PC-3 (cell line): ENCODE measurements around the gene KRTAP12-2. TPM values are rescaled to one million over a fixed set of nuclear protein-coding genes. Genes with fewer than 3 reads are reported as not detected.
"Not testable (repeated sequence)": the region's sequence is repeated elsewhere in the genome, so short reads cannot be mapped to it uniquely, and the experiment has no call there.

Experiments
- ATAC-seq: fragments of 200-7000 bp; cut with Tn5 transposase; 2 replicates; pipeline ENCODE4 v1.9.1; 2020; ENCODE audit warnings: mild to moderate bottlenecking, moderate library complexity
- BruUV-seq: library from RNA; stranded (reverse); fragments of 400-500 nt; replicated peaks from 2 replicates; lab custom pipeline; 2021; lab: Mats Ljungman, UMichigan
- CTCF ChIA-PET: fragments of 300-600 bp; sonication (Branson Sonifier 250); formaldehyde crosslinking; loops from one replicate; lab custom pipeline; 2022; ENCODE audit warnings: antibody characterized with exemption; lab: Charles Lee
- POLR2A ChIA-PET: fragments of 300-600 bp; sonication (Branson Sonifier 250); formaldehyde crosslinking; loops from one replicate; lab custom pipeline; 2022; ENCODE audit warnings: antibody characterized with exemption; ENCODE audit not compliant: unreplicated experiment; lab: Charles Lee
- DNase-seq: peaks from one replicate; pipeline ENCODE4 v3.0.0-alpha.2; 2015
- H2AFZ ChIP-seq: fragments of 300-600 bp; sonication (generic); 2 replicates; pipeline ENCODE4 v1.6.0; 2016; ENCODE audit warnings: antibody characterized with exemption, low read length
- H3F3A ChIP-seq: fragments of 300-600 bp; sonication (generic); one replicate; pipeline ENCODE4 v1.6.0; 2017; ENCODE audit warnings: antibody characterized with exemption, low read length, control low read depth, mild to moderate bottlenecking; ENCODE audit not compliant: unreplicated experiment
- H3K27ac ChIP-seq: fragments of 300-600 bp; sonication (generic); 2 replicates; pipeline ENCODE4 v1.5.1; 2016; ENCODE audit warnings: mild to moderate bottlenecking, low read length
- H3K27me3 ChIP-seq: fragments of 300-600 bp; sonication (generic); 2 replicates; pipeline ENCODE4 v1.6.1; 2016; ENCODE audit warnings: low read length, mixed read lengths
- H3K36me3 ChIP-seq: fragments of 300-600 bp; sonication (generic); 2 replicates; pipeline ENCODE4 v1.6.1; 2016; ENCODE audit warnings: low read depth, mixed run types, low read length, mixed read lengths
- H3K4me1 ChIP-seq: fragments of 300-600 bp; sonication (generic); 2 replicates; pipeline ENCODE4 v1.5.1; 2016; ENCODE audit warnings: low read length; ENCODE audit not compliant: insufficient read depth
- H3K4me2 ChIP-seq: fragments of 300-600 bp; sonication (generic); 2 replicates; pipeline ENCODE4 v1.6.0; 2016; ENCODE audit warnings: low read length
- H3K4me3 ChIP-seq: fragments of 300-600 bp; sonication (generic); 2 replicates; pipeline ENCODE4 v1.5.1; 2016; ENCODE audit warnings: mild to moderate bottlenecking, low read length, mixed read lengths
- H3K79me2 ChIP-seq: fragments of 300-600 bp; sonication (generic); 2 replicates; pipeline ENCODE4 v1.6.1; 2017; ENCODE audit warnings: low read length, mixed read lengths
- H3K9ac ChIP-seq: fragments of 300-600 bp; sonication (generic); 2 replicates; pipeline ENCODE4 v1.6.0; 2016; ENCODE audit warnings: mild to moderate bottlenecking, low read length
- H3K9me2 ChIP-seq: fragments of 300-600 bp; sonication (generic); replicated peaks from 2 replicates; pipeline ENCODE4 v1.6.1; 2016; ENCODE audit warnings: mixed run types, low read length, mixed read lengths
- H3K9me3 ChIP-seq: fragments of 300-600 bp; sonication (generic); 2 replicates; pipeline ENCODE4 v1.6.1; 2016; ENCODE audit warnings: low read length, mixed read lengths
- H4K20me1 ChIP-seq: fragments of 300-600 bp; sonication (generic); 2 replicates; pipeline ENCODE4 v1.6.1; 2016; ENCODE audit warnings: low read length, mixed read lengths
- EZH2 ChIP-seq: fragments of 300-600 bp; sonication (generic); IDR thresholded peaks from one replicate; pipeline ENCODE4 v1.6.1; 2017; ENCODE audit warnings: antibody characterized with exemption, mild to moderate bottlenecking, low read length; ENCODE audit not compliant: unreplicated experiment
- EZH2phosphoT487 ChIP-seq: fragments of 300-600 bp; sonication (generic); IDR thresholded peaks from 2 replicates; pipeline ENCODE4 v1.6.1; 2018; ENCODE audit warnings: mild to moderate bottlenecking, antibody characterized with exemption, low read length, borderline replicate concordance
- intact Hi-C: fragments of 100-400 bp; cut with micrococcal nuclease; formaldehyde crosslinking; loops from 2 replicates; pipeline ENCODE4 v1.9.0; 2023
- total RNA-seq: library from RNA; depleted of rRNA; stranded (reverse); fragments of >200 nt; gene quantifications from 2 replicates; pipeline ENCODE4 v1.2.3, GENCODE V29; 2014
- TF ChIP-seq, protein P1 (sequence below): fragments of 300-600 bp; sonication (generic); conservative IDR thresholded peaks from 2 replicates; pipeline ENCODE4 v1.5.1; 2017; ENCODE audit warnings: antibody characterized with exemption, low read depth, mild to moderate bottlenecking, low read length

The KRTAP12-2 gene
- total RNA-seq, 1 experiment from 2014 or later, result not detected

DNA sequence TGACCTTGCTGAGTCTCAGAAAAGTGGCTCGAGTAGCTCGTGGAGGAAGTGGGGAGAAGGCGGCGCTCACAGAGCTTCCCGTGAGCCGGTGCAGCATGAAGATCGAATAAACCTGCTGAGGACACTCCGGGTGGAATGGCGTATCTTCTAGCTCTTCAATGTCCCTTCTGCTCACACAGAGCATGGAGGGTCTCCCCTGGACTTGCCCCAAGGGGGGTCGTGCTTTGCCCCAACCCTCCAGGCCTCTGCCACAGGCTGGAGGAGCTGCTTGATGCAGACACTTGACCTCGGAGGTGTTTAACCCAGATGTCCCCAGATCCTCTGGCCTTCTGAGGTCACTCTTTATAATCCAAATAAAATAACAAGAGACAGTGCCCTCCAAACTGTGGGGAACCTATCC lies 28.0 kb upstream of the KRTAP12-2 start:
- H3K27me3 ChIP-seq, result no peaks in the 10 kb centered on the region
- no peak overlapping the region for H3K9ac ChIP-seq
- no peak overlapping the region for H3K27ac ChIP-seq
- DNase-seq (no peak), ATAC-seq (no peak)
- no peaks in the 10 kb centered on the region for H4K20me1 ChIP-seq
- no peaks in the 10 kb centered on the region for H3F3A ChIP-seq
- ChIA-PET CTCF (no interaction called here), POLR2A (no interaction called here)
- intact Hi-C loops, result no loop called here
- no peak overlapping the region for H2AFZ ChIP-seq
- H3K9me2 ChIP-seq, result no peaks in the 10 kb centered on the region
- no peak overlapping the region for H3K4me2 ChIP-seq
- peaks cover 17% of the 10 kb centered on the region for H3K9me3 ChIP-seq
- no peaks in the 10 kb centered on the region for H3K79me2 ChIP-seq
- no peaks in the 10 kb centered on the region for H3K36me3 ChIP-seq
- TF ChIP-seq EZH2 (no peak), EZH2phosphoT487 (no peak)
- TF ChIP-seq, protein P1, sequence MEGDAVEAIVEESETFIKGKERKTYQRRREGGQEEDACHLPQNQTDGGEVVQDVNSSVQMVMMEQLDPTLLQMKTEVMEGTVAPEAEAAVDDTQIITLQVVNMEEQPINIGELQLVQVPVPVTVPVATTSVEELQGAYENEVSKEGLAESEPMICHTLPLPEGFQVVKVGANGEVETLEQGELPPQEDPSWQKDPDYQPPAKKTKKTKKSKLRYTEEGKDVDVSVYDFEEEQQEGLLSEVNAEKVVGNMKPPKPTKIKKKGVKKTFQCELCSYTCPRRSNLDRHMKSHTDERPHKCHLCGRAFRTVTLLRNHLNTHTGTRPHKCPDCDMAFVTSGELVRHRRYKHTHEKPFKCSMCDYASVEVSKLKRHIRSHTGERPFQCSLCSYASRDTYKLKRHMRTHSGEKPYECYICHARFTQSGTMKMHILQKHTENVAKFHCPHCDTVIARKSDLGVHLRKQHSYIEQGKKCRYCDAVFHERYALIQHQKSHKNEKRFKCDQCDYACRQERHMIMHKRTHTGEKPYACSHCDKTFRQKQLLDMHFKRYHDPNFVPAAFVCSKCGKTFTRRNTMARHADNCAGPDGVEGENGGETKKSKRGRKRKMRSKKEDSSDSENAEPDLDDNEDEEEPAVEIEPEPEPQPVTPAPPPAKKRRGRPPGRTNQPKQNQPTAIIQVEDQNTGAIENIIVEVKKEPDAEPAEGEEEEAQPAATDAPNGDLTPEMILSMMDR, result no peak
- no TSS peak for BruUV-seq
- H3K4me1 ChIP-seq, result no peaks in the 10 kb centered on the region
- no peak overlapping the region for H3K4me3 ChIP-seq

DNA sequence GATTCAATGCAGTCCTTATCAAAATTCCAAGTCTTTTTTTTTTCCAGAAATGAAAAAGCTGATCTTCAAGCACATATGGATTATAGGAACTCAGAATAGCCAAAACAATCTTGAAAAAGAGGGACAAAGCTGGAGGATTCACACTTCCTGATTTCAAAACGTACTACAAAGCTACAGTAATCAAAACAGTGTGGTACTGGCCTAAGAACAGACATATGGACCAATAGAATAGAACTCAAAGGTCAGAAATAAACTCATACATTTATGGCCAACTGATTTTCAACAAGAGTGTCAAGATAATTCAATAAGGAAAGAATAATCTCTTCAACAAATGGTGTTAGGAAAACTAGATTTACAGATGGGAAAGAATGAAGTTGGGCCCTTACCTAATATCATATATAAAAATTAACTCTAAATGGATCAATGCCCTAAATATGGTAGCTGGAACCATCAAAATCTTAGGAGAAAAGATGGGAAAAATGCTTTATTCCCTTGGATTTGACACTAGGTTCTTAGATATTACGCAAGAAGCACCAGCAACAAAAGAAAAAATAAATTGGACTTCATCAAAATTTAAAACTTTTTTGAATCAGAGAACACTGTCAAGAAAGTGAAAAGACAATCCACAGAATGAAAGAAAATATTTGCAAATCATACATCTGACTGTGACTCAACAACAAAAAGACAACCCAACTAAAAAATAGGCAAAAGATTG lies 26.2 kb upstream of the KRTAP12-2 start:
- Histone ChIP-seq H3K79me2 (no peaks in the 10 kb centered on the region), H3F3A (no peaks in the 10 kb centered on the region), H4K20me1 (no peaks in the 10 kb centered on the region), H3K4me2 (no peak overlapping the region), H3K27ac (no peak overlapping the region), H3K9me2 (no peaks in the 10 kb centered on the region), H3K36me3 (no peaks in the 10 kb centered on the region), H3K4me1 (no peaks in the 10 kb centered on the region), H3K4me3 (no peak overlapping the region), H3K9me3 (peaks cover 17% of the 10 kb centered on the region), H2AFZ (no peak overlapping the region), H3K27me3 (no peaks in the 10 kb centered on the region), H3K9ac (no peak overlapping the region)
- intact Hi-C loops, result loop anchor here (1.0 kb wide), 1 partner anchor 97 kb away; no protein-coding TSS in a partner anchor
- POLR2A ChIA-PET, result no interaction called here
- ATAC-seq, result no peak
- BruUV-seq, result no TSS peak
- CTCF ChIA-PET, result no interaction called here
- TF ChIP-seq EZH2 (no peak), EZH2phosphoT487 (no peak)
- TF ChIP-seq, protein P1, result no peak
- no peak for DNase-seq

DNA sequence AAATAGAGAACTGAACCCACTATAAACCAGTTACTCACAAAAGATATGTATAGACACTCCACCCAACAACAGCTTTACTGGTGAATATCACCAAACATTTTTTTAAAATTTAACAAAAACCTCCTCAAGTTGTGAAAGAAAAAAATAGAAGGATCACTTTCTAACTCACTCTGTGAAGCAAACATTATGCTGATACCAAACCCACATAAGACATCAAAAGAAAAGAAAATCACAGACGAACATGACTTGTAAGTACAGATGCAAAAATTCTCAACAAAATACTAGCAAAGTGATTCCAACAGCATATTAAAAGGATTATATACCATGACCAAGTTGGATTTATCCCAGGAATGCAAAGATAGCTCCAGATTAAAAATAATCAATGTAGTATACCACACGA lies 25.0 kb upstream of the KRTAP12-2 start:
- H3K27ac ChIP-seq, result no peak overlapping the region
- no TSS peak for BruUV-seq
- ATAC-seq, result no peak
- H4K20me1 ChIP-seq, result no peaks in the 10 kb centered on the region
- no peak overlapping the region for H3K4me3 ChIP-seq
- H3K4me2 ChIP-seq, result no peak overlapping the region
- ChIA-PET CTCF (no interaction called here), POLR2A (interaction anchor here (0.8 kb wide), 1 partner anchor 139 kb away, joined by 5 read pairs; no protein-coding TSS in a partner anchor)
- DNase-seq, result no peak
- no peaks in the 10 kb centered on the region for H3K27me3 ChIP-seq
- H3K9ac ChIP-seq, result no peak overlapping the region
- no peaks in the 10 kb centered on the region for H3K9me2 ChIP-seq
- H3K36me3 ChIP-seq, result no peaks in the 10 kb centered on the region
- H3F3A ChIP-seq, result no peaks in the 10 kb centered on the region
- peaks cover 17% of the 10 kb centered on the region for H3K9me3 ChIP-seq
- H3K79me2 ChIP-seq, result no peaks in the 10 kb centered on the region
- H3K4me1 ChIP-seq, result no peaks in the 10 kb centered on the region
- no peak overlapping the region for H2AFZ ChIP-seq
- TF ChIP-seq EZH2phosphoT487 (no peak), EZH2 (no peak)
- TF ChIP-seq, protein P1, result no peak
- intact Hi-C loops, result no loop called here

DNA sequence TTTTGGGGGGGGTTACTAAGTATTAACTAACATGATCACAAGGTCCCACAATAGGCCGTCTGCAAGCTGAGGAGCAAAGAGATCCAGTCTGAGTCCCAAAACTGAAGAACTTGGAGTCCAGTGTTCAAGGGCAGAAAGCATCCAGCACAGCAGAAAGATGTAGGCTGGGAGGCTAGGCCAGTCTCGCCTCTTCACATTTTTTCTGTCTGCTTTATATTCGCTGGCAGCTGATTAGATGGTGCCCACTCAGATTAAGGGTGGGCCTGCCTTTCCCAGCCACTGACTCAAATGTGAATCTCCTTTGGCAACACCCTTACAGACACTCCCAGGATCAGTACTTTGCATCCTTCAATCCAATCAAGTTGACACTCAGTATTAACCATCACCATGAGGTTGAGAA lies 23.0 kb upstream of the KRTAP12-2 start:
- H3K79me2 ChIP-seq, ATAC-seq, H3K9me2 ChIP-seq, POLR2A ChIA-PET, H3K4me2 ChIP-seq, BruUV-seq, DNase-seq, H3K9ac ChIP-seq, H2AFZ ChIP-seq, H3K27ac ChIP-seq, intact Hi-C loops, H4K20me1 ChIP-seq, H3F3A ChIP-seq, H3K36me3 ChIP-seq, H3K4me3 ChIP-seq, CTCF ChIA-PET, H3K4me1 ChIP-seq, H3K27me3 ChIP-seq: not testable (repeated sequence)
- peaks cover 17% of the 10 kb centered on the region for H3K9me3 ChIP-seq
